Measurements from ENCODE around the gene CACNA2D1.
A peak's percentile ranks its signal among the peaks of the same experiment; 100 is the strongest.
"Not testable (repeated sequence)": the region's sequence is repeated elsewhere in the genome, so short reads cannot be mapped to it uniquely, and the experiment has no call there.

The CACNA2D1 gene

GRCh38 chr7:82389876-82390275 lies 53.7 kb downstream of the CACNA2D1 start:
- DNase-seq, result no peak

DNA sequence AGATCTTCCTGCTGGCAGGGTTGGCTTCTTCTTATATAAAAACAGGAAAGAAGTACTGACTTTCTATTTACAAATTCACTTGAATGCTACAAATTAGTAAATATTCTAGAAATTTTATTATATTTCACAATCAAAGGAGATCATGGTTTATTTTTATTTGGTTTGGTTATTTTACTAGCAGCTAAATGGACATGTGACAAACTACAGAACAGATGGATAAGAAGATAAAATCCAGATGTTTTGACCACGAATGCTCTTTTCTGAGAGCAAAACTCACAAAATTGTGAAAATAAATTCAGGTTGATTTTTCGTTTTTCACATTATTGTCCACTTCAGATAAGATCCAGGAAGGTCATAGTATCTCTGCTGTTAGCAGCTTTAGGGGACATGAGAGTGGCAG lies 55.4 kb downstream of the CACNA2D1 start:
- no peak for DNase-seq

DNA sequence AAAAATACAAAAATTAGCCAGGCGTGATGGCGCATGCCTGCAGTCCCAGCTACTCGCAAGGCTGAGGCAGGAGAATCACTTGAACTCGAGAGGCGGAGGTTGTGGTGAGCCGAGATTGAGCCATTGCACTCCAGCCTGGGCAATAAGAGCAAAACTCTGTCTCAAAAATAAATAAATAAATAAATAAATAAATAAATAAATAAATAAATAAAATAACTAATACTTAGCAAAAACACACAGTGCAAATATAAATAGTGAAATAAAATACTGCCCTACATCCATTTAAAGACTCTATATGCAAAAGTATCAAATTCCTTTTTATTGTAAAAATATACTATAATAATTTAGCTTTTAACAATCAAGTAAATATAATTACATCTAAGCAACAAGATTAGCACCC lies 57.0 kb downstream of the CACNA2D1 start:
- DNase-seq, result not testable (repeated sequence)

GRCh38 chr7:82384779-82385178 lies 58.8 kb downstream of the CACNA2D1 start:
- DNase-seq, result no peak

GRCh38 chr7:82384051-82384464 lies 59.5 kb downstream of the CACNA2D1 start:
- DNase-seq, result no peak

GRCh38 chr7:82382276-82382675 lies 61.3 kb downstream of the CACNA2D1 start:
- DNase-seq, result no peak

- DNase-seq, result peak; percentile 70
These were observed 66.8 kb downstream of the CACNA2D1 start for GRCh38 chr7:82376739-82377138.

DNA sequence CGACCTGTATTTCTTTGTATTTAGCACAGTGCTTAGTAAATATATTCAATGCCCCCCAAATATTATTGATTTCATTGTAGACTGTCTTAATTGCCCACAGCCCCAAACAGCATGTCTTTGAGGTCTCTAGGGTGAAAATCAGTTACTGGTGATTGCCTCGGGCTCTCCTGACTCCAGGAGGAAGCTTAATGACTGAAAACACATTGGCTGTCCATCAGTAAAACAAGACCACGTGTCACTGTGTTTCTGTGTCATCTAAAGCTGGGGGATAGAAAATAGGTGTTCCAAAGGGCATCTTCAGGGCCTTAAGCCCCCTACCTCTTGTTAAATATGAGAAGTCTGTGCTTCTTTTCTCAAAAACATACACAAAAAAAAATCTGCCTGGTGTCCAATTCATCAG lies 67.9 kb downstream of the CACNA2D1 start:
- peak; percentile 64 for DNase-seq

GRCh38 chr7:82375129-82375528 lies 68.4 kb downstream of the CACNA2D1 start:
- DNase-seq, result no peak

GRCh38 chr7:82373926-82374635 lies 69.5 kb downstream of the CACNA2D1 start:
- DNase-seq, result peak; percentile 37

- no peak for DNase-seq
These were observed 78.9 kb downstream of the CACNA2D1 start for GRCh38 chr7:82364671-82365070.

DNA sequence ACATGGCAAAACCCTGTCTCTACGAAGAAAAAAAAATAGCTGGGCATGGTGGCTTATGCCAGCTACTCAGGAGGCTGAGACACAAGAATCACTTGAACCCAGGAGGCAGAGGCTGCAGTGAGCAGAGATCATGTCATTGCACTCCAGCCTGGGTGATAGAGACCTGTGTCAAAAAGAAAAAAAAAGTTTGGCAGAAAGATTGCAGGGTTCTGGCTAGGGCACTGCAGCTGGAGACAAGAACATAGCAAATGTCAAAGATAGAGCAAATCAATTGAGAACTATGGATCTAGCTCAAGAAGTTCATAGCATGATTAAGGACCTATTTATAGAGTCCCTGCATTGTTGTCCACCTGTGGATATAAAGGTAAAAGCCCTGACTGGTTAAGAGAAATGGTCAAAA lies 79.5 kb downstream of the CACNA2D1 start:
- no peak for DNase-seq

GRCh38 chr7:82362129-82362706 lies 81.4 kb downstream of the CACNA2D1 start:
- DNase-seq, result no peak

- peak; percentile 6 for DNase-seq
These were observed 82.8 kb downstream of the CACNA2D1 start for GRCh38 chr7:82360591-82361368.

- DNase-seq, result peak; percentile 11
These were observed 84.2 kb downstream of the CACNA2D1 start for GRCh38 chr7:82359426-82359825.

- no peak for DNase-seq
These were observed 84.7 kb downstream of the CACNA2D1 start for GRCh38 chr7:82358923-82359322.

- DNase-seq, result no peak
These were observed 85.5 kb downstream of the CACNA2D1 start for GRCh38 chr7:82358009-82358578.

GRCh38 chr7:82348251-82348650 lies 95.3 kb downstream of the CACNA2D1 start:
- no peak for DNase-seq

GRCh38 chr7:82347808-82348207 lies 95.8 kb downstream of the CACNA2D1 start:
- DNase-seq, result no peak

GRCh38 chr7:82345886-82346285 lies 97.7 kb downstream of the CACNA2D1 start:
- DNase-seq, result no peak

GRCh38 chr7:82343716-82344115 lies 99.9 kb downstream of the CACNA2D1 start:
- no peak for DNase-seq

DNA sequence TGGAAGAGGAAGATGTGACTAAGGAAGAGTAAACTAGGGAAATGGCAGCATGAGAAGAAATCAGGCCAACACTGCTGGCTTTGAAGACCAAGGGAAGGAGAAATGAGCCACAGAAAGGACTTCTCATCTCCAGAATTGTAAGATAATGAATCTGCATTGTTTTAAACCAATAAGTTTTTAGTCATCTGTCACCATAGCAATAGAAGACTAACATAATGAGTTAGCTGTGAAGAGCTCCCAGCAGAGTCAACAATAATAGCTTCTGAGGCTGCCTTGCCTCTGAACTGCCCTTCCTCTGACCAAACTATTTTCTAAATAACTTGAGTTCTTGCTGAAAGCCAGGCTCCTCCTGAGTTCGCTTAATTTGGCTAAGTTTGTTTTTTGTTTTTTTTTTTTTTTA lies 103.6 kb downstream of the CACNA2D1 start:
- no peak for DNase-seq

DNA sequence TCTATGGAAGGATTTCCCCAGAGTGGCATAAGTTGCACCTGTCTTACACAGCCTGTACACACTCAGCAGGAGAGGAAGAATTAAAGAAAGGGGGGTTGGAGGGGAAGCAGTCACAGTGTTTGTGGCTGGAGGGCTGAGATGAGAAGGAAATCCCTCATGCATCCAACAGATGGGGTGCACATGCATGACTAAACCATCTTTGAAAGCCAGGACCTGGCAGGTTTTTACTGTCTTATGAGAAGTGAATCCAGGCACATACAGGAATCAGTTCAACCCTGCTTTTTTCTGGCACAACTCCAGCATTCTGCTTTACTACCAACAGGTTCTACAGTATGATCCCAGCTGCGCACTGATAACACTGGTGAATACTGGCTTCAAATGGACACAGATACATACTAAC lies 107.7 kb downstream of the CACNA2D1 start:
- peak; percentile 99 for DNase-seq

- DNase-seq, result no peak
These were observed 108.6 kb downstream of the CACNA2D1 start for GRCh38 chr7:82335001-82335400.

Data from COR-L47 (cell line).